ENCODE data around the gene B4GALT2.

B4GALT2 gene

GRCh38 chr1:43995984-43996732 lies 17.1 kb downstream of the B4GALT2 start:
- Histone ChIP-seq H3K27ac (ENCODE audit: low read depth, low read length) (no peak overlapping the region), H3K9ac (ENCODE audit: low read length) (no peak overlapping the region), H3K79me2 (ENCODE audit: insufficient read depth, low read length) (no peaks in the 10 kb centered on the region), H3K4me2 (ENCODE audit: low read depth, low read length, poor library complexity, severe bottlenecking) (no peak overlapping the region), H4K20me1 (ENCODE audit: low read depth, low read length) (no peaks in the 10 kb centered on the region), H3F3A (ENCODE audit: insufficient read depth) (no peaks in the 10 kb centered on the region), H2AFZ (ENCODE audit: low read depth, low read length, severe bottlenecking) (no peak overlapping the region), H3K4me3 (ENCODE audit: insufficient read depth, low read length, poor library complexity, severe bottlenecking) (no peak overlapping the region), H3K27me3 (ENCODE audit: low read length) (no peaks in the 10 kb centered on the region), H3K9me2 (replicated peaks; ENCODE audit: insufficient read depth, low read length) (no peaks in the 10 kb centered on the region), H3K36me3 (ENCODE audit: low read length) (no peaks in the 10 kb centered on the region), H3K9me3 (ENCODE audit: insufficient read depth, low read length) (no peaks in the 10 kb centered on the region)
- TF ChIP-seq EZH2phosphoT487 (conservative IDR thresholded peaks at IDR 0.05; ENCODE audit: low read length) (no peak), CTCF (IDR thresholded peaks at IDR 0.05; ENCODE audit: insufficient read depth, low read length, poor library complexity, severe bottlenecking) (no peak)

- Histone ChIP-seq H3K9me3 (ENCODE audit: insufficient read depth, low read length) (no peaks in the 10 kb centered on the region), H4K20me1 (ENCODE audit: low read depth, low read length) (no peaks in the 10 kb centered on the region), H3F3A (ENCODE audit: insufficient read depth) (no peaks in the 10 kb centered on the region), H3K4me3 (ENCODE audit: insufficient read depth, low read length, poor library complexity, severe bottlenecking) (no peak overlapping the region), H3K27ac (ENCODE audit: low read depth, low read length) (no peak overlapping the region), H3K4me2 (ENCODE audit: low read depth, low read length, poor library complexity, severe bottlenecking) (no peak overlapping the region), H3K27me3 (ENCODE audit: low read length) (no peaks in the 10 kb centered on the region), H3K9me2 (replicated peaks; ENCODE audit: insufficient read depth, low read length) (no peaks in the 10 kb centered on the region), H3K79me2 (ENCODE audit: insufficient read depth, low read length) (no peaks in the 10 kb centered on the region), H2AFZ (ENCODE audit: low read depth, low read length, severe bottlenecking) (no peak overlapping the region), H3K9ac (ENCODE audit: low read length) (no peak overlapping the region), H3K36me3 (ENCODE audit: low read length) (no peaks in the 10 kb centered on the region)
- TF ChIP-seq CTCF (IDR thresholded peaks at IDR 0.05; ENCODE audit: insufficient read depth, low read length, poor library complexity, severe bottlenecking) (no peak), EZH2phosphoT487 (conservative IDR thresholded peaks at IDR 0.05; ENCODE audit: low read length) (no peak)
Measured at GRCh38 chr1:43996733-43997115, 17.7 kb downstream of the B4GALT2 start.

GRCh38 chr1:43997295-43997999 lies 18.4 kb downstream of the B4GALT2 start:
- Histone ChIP-seq H2AFZ (ENCODE audit: low read depth, low read length, severe bottlenecking) (no peak overlapping the region), H3K4me2 (ENCODE audit: low read depth, low read length, poor library complexity, severe bottlenecking) (no peak overlapping the region), H3K9me2 (replicated peaks; ENCODE audit: insufficient read depth, low read length) (no peaks in the 10 kb centered on the region), H3K9ac (ENCODE audit: low read length) (no peak overlapping the region), H3K27me3 (ENCODE audit: low read length) (no peaks in the 10 kb centered on the region), H3K9me3 (ENCODE audit: insufficient read depth, low read length) (no peaks in the 10 kb centered on the region), H4K20me1 (ENCODE audit: low read depth, low read length) (no peaks in the 10 kb centered on the region), H3K36me3 (ENCODE audit: low read length) (no peaks in the 10 kb centered on the region), H3F3A (ENCODE audit: insufficient read depth) (no peaks in the 10 kb centered on the region), H3K79me2 (ENCODE audit: insufficient read depth, low read length) (no peaks in the 10 kb centered on the region), H3K4me3 (ENCODE audit: insufficient read depth, low read length, poor library complexity, severe bottlenecking) (no peak overlapping the region), H3K27ac (ENCODE audit: low read depth, low read length) (no peak overlapping the region)
- TF ChIP-seq CTCF (IDR thresholded peaks at IDR 0.05; ENCODE audit: insufficient read depth, low read length, poor library complexity, severe bottlenecking), result no peak
- no peak for TF ChIP-seq EZH2phosphoT487 (conservative IDR thresholded peaks at IDR 0.05; ENCODE audit: low read length)
